AG10803 (cell line): ENCODE data around the gene SHC2.
"Not testable (repeated sequence)": the region's sequence is repeated elsewhere in the genome, so short reads cannot be mapped to it uniquely, and the experiment has no call there.

Experiments used
- DNase-seq: peaks from one replicate; pipeline ENCODE4 v3.0.0; 2010; ENCODE audit warnings: low read depth
- H3K4me3 ChIP-seq: 2 replicates; pipeline ENCODE4 v1.5.1; 2011; ENCODE audit warnings: mild to moderate bottlenecking, low read length, control low read depth
- CTCF ChIP-seq: conservative IDR thresholded peaks from 2 replicates; pipeline ENCODE4 v1.5.1; 2011; ENCODE audit warnings: mild to moderate bottlenecking, low read length, control low read depth, inconsistent platforms

The SHC2 gene

GRCh38 chr19:482186-483041 is 21.6 kb upstream of the SHC2 start:
- no peak overlapping the region for H3K4me3 ChIP-seq
- no peak for DNase-seq
- TF ChIP-seq CTCF: no peak

- H3K4me3 ChIP-seq, DNase-seq: not testable (repeated sequence)
Measured at GRCh38 chr19:481100-481499, 20.3 kb upstream of the SHC2 start.

DNA sequence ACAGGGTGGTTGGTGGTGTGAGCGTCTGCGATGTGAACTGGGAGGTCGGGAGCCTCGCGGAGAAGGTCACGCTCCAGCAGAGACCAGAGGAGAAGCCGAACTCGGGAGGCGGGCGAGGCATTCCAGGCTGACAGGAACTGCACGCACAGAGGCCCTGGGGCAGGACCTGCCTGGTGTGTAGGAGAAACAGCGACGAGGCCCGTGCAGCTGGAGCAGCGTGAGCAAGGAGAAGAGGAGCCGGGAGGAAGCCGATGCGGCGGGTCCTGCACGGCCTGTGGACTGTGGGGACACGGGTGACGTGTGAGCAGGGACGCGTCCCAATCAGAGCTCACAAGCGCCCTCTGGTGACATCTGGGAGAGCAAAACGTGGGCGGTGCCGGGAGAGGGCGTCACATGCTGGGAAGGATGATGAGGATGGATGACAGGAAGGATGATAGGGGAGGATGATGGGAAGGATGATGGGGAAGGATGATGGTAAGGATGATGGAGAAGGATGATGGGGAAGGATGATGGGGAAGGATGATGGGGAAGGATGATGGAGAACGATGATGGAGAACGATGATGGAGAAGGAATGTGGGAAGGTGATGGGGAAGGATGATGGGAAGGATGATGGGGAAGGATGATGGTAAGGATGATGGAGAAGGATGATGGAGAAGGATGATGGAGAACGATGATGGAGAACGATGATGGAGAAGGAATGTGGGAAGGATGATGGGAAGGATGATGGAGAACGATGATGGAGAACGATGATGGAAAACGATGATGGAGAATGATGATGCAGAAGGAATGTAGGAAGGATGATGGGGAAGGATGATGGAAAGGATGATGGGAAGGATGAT is 19.4 kb upstream of the SHC2 start:
- H3K4me3 ChIP-seq: peak overlapping the region; percentile 35
- peak; percentile 53 for DNase-seq
- TF ChIP-seq CTCF: peak; percentile 52

DNA sequence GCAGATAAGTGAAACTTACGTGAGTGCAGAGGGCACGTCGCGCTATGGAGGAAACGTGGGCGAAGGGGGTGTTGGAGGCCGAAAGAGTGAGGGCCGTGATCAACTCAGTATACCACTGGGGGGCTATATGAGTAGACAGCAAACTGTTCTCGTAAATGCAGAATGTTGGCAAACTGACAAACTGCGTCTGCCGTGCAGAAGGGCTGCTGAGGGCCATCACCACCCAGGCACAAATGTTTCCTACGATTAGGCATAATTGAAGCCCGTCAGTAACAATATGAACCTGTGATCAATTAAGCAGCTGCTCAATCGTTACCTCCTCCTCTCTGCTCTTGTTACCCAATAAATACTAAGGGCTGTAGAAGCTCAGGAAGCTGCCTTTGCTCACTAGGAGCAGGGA is 18.1 kb upstream of the SHC2 start:
- H3K4me3 ChIP-seq: no peak overlapping the region
- no peak for TF ChIP-seq CTCF
- DNase-seq: no peak

DNA sequence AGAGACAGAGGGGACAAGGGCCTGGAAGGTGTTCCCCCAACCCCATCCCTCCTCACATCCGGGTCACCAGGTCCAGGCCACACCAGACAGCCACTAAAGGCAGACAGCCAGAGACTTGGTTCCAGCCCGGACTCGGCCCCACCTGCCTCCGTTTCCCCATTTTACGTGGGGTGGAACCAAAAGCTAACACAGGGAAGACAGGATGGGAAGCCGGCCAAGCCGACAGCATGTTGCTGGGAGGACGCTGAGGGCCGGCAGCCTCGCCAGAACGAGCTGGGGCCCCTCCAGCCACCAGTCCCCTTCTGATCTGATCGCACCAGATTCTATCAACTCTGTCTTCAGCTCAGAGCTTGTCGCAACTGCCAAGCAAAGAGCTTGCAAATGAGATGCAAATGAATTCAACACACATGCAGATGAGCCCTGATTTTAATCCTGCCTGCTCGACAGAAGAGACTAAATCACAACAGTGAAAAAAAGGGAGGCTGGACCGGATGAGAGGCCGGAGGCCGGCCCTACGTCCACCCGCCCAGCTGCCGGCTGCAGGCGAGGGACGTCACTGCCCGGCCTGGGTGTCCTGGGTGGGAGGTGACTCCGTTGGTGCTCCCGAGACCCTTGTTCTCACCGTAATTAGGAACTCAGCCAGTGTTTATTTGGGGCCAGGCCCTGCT is 17.5 kb upstream of the SHC2 start:
- no peak for DNase-seq
- no peak overlapping the region for H3K4me3 ChIP-seq
- no peak for TF ChIP-seq CTCF

- no peak for TF ChIP-seq CTCF
- no peak for DNase-seq
- no peak overlapping the region for H3K4me3 ChIP-seq
Measured at GRCh38 chr19:475360-475759, 14.5 kb upstream of the SHC2 start.
